ENCODE measurements around the gene SCN1A. TPM values are rescaled to one million over a fixed set of nuclear protein-coding genes. Genes with fewer than 3 reads are reported as not detected.

Gene SCN1A
- total and polyA plus RNA-seq, 2 experiments from 2014 or later, result 1.2 to 1.3 TPM

- no peaks in the 10 kb centered on the region for H3K36me3 Mint-ChIP-seq (ENCODE audit: low read depth)
These were observed 8.0 kb upstream of the SCN1A start for GRCh38 chr2:166135849-166136258.

More at GRCh38 chr2:166135849-166136258, 8.0 kb upstream of the SCN1A start:
- Histone ChIP-seq H3K79me2 (replicated peaks; ENCODE audit: insufficient read depth) (no peaks in the 10 kb centered on the region), H3K4me2 (no peak overlapping the region), H3K4me3 (no peak overlapping the region), H2AFZ (no peak overlapping the region), H3K36me3 (ENCODE audit: insufficient read depth) (no peaks in the 10 kb centered on the region), H3K27me3 (ENCODE audit: insufficient read depth) (no peaks in the 10 kb centered on the region), H4K20me1 (replicated peaks; ENCODE audit: insufficient read depth) (no peaks in the 10 kb centered on the region), H3K27ac (ENCODE audit: low read depth) (no peak overlapping the region), H3K4me1 (ENCODE audit: insufficient read depth) (0 out of 2 replicates have a peak, but pooled peaks cover 2% of the 10 kb centered on the region), H3F3A (replicated peaks; ENCODE audit: low read depth) (no peaks in the 10 kb centered on the region), H3K9me2 (ENCODE audit: insufficient read depth) (peaks cover 5% of the 10 kb centered on the region; the same call in 1 of the 2 replicates)
- no peak overlapping the region for H3K4me3 Mint-ChIP-seq
- no peak for ATAC-seq
- peaks cover 4% of the 10 kb centered on the region; the same call in 2 of the 3 replicates for H3K9me3 Mint-ChIP-seq
- peaks cover 2% of the 10 kb centered on the region for H3K27me3 Mint-ChIP-seq (ENCODE audit: insufficient read depth, low read depth, poor library complexity)
- TF ChIP-seq ZNF462 (CRISPR knock-in tag; IDR thresholded peaks at IDR 0.05) (no peak), EZH2phosphoT487 (IDR thresholded peaks at IDR 0.05; ENCODE audit: unreplicated experiment) (no peak), CREB1 (CRISPR knock-in tag; IDR thresholded peaks at IDR 0.05; ENCODE audit: low read depth) (no peak), POLR2AphosphoS5 (IDR thresholded peaks at IDR 0.05; ENCODE audit: low read depth) (no peak), CTCF (conservative IDR thresholded peaks at IDR 0.05; ENCODE audit: low read depth in 2 of 2) (no peak), EZH2 (IDR thresholded peaks at IDR 0.05; ENCODE audit: low read depth, unreplicated experiment) (no peak), ZNF114 (CRISPR knock-in tag; IDR thresholded peaks at IDR 0.05) (no peak), ZNF331 (CRISPR knock-in tag; IDR thresholded peaks at IDR 0.05; ENCODE audit: low read depth) (no peak), ETS1 (IDR thresholded peaks at IDR 0.05) (no peak), JUNB (IDR thresholded peaks at IDR 0.05; ENCODE audit: unreplicated experiment) (no peak)
- H3K27ac Mint-ChIP-seq, result no peak overlapping the region
- peaks cover 3% of the 10 kb centered on the region; the same call in 2 of the 3 replicates for H3K4me1 Mint-ChIP-seq
- DNase-seq (ENCODE audit: low spot score), result no peak

All from GM23338 (cell line).